HT-29 (cell line): Measurements from ENCODE around the gene ARHGDIA. TPM values are rescaled to one million over a fixed set of nuclear protein-coding genes. Genes with fewer than 3 reads are reported as not detected.
"Not testable (repeated sequence)": the region's sequence is repeated elsewhere in the genome, so short reads cannot be mapped to it uniquely, and the experiment has no call there.

ENCODE experiments used
- DNase-seq: peaks from one replicate; pipeline ENCODE4 v3.0.0-alpha.2; 2015; ENCODE audit warnings: low spot score
- total RNA-seq: library from RNA; depleted of rRNA; stranded (reverse); fragments of >200 nt; shearing (Covaris generic); gene quantifications from 2 replicates; pipeline ENCODE4 v1.2.3, GENCODE V29; 2014; rRNA removed

The ARHGDIA gene
- total RNA-seq: 312 and 331 TPM in 2 replicates

DNA sequence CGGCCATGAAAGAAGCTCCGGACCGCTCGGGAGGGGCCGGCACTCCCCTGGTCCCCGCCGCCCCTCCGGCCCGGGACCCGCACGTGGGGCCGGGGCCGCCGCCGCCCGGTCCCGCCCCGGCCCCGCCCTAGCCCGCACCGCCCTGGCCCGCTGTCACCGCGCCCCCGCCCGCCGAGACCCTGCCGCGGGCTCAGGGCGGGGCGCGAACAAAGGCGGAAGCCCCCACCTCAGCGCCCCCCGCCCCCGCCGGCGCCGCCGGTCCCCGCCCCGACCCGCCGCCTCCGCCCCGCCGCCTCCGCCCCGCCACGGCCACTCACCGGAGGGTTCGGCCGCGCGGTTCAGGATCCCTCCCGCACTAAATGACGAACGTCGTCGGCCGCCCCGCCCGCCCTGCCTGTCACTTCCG is at the start of gene ARHGDIA:
Gene ARHGDIA, minus strand, starts transcription at position 357 of the 406 bp plus-strand sequence. CDS start 1,407 bp downstream, outside the sequence.
- DNase-seq: no peak

DNA sequence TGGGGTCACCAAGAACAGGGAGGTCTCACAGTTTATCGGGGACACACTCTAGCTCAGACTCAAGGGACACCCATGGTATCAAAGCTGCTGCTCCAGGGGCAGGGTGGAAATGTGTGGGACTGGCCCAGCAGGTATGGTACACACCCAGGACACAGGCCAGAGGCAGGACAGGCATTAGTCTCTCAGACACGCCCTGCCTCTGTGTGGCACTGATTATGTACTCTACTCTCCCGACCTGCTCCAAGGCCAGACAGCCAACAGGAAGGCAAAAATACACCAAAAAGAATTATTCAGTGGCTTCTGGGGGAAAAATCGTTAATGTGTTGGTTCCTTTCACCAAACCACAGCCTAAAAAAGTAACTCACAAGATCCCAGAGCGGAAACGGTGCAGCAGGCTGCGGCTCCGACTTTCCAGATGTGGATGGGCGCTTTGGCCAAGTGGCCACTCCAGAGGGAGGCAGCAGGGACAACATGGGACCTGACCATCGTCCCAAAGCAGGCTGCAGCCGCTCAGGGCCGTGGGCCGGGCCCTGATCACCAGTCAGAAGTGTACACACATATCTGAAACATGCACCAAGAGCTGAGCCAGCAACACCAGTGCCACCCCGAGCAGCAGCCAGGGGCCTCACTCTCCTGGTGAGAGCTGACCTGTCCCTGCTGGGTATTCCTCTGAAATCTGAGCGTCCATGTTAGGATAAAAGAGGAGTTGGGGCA is 47.9 kb upstream of the ARHGDIA start:
- DNase-seq: peak; percentile 54

DNA sequence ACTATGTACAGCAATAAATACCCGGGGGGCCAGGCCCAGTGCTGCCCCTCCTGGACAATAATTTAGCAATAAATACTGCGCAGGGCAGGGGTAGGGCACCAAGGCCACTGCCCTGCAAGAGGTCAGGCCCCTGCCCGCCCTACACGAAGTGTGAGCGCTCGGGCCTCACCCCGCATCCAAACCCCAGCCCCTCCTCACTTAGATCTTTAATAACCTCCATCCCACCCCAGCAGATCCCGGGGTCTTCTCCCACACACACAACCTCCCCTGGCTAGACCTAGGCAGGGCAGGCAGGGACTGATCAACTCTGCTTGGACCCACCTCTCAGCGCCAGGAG is 47.2 kb upstream of the ARHGDIA start:
- not testable (repeated sequence) for DNase-seq

DNA sequence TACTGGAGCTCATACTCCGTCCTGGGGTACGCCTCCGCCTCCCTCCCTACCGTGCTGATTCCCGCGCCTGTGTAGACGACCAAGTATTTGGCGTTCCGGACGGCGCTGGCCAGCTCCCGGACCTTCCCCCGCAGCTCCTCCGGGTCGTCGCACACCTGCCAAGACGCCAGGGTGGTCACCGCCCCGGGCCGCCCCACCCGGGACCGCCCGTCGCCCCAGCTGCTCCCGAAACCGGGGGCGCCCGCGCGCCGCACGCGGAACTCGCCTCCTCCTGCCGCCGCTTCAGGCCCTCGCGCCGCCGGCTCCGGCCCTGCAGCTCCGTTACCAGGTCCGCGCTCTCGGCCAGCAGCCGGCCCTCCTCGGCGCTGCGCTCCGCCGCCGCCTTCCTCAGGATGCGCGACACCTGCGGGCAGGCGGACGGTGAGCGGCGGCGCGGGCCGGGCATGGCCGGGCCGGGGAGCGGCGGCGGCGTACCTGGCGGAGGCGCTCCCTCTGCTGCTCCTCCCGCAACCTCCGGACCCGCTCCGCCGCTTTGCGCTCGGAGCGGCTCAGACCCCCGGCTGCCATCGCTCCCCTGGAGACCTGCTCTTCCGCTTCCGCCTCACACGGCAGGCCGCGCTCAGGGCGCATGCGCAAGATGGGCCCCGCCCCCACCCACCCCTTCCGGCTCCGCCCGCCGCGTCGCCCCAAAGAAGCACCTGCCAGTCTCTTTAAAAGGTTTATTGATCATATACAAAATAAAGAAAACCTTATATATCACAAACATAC is 46.6 kb upstream of the ARHGDIA start, which contains the start of gene SIRT7:
Gene SIRT7, minus strand, starts transcription at position 612 of the 768 bp plus-strand sequence. Its CDS starts 45 bp downstream, at position 567.
- DNase-seq: peak; percentile 91

DNA sequence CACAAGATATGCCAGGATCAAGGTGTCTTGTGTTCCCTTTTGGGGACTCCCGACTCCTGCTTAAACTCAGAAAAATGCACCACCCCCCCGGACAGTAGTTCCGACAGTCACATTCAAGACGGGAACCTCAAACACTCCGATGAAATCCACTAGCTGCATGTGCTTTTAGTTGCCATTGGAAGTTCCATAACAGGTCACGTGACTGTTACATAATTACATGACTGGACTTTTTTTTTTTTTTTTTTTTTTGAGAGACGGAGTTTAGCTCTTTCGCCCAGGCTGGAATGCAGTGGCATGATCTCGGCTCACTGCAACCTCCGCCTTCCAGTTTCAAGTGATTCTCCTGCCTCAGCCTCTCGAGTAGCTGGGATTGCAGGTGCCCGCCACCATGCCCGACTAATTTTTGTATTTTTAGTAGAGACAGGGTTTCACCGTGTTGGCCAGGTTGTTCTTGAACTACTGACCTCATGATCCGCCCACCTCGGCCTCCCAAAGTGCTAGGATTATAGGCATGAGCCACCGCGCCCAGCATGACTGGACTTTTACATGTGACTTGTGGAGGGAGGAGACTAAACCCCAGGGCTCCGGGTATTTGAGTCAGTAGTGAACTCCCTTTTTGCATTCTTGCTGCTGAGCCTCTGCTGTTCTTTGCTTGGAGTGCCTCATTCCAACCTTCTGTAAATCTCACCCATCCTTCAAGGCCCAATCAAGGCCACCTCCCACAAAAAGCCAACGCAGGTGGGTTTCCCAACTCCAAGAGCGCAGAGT is 45.3 kb upstream of the ARHGDIA start:
- DNase-seq: peak; percentile 61

DNA sequence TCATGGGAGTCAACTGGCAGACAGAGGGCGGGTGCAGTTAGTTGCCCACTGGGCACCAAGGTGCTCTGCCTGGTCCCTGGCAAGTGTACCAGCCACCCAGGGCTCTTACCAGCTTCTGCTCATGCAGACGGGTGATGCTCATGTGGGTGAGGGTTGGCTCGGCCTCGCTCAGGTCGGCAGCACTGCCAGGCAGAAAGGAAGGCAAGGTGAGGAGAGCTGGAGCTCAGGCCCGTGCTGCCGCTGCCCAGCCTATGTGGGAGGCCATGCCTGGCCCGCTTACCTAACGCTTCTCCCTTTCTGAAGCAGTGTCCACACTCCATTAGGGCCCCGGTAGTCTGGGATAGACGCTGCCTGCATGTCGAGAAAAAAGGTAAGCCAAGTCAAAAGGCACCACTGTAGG is 44.2 kb upstream of the ARHGDIA start:
- no peak for DNase-seq

DNA sequence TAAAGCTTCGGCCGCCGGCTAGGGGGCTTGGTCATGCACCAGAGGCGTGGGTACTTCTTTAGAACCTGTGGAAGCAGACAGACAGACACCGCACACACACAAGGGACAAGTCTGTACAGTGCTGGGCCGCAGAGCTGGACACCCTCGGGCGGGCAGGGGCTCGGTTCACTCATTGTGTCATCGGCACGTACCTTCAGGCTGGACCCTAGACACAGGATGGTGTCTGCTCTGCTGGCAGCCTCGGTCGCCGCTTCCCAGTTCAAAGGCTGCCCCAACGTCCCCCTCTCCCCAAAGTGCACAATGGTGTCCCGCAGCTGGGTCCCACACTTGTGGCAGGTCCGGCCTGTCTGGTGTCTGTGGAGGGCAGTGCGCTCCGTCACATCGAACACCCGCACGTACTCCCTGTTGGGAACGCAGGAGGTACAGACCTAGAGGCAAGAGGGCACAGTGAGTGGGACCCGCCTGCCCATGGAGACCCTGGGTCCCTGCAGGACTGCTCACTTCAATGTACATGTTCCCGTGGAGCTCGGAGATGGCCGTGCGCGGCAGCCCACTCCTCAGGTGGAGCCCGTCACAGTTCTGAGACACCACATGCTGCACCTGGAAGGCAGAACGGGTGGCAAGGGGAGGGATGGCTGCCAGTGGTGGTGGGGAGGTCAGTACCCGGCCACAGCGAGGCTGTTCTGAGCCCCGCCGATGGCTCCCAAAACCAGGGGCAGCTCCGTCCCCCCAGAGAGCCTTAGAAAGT is 43.1 kb upstream of the ARHGDIA start:
- DNase-seq: no peak

DNA sequence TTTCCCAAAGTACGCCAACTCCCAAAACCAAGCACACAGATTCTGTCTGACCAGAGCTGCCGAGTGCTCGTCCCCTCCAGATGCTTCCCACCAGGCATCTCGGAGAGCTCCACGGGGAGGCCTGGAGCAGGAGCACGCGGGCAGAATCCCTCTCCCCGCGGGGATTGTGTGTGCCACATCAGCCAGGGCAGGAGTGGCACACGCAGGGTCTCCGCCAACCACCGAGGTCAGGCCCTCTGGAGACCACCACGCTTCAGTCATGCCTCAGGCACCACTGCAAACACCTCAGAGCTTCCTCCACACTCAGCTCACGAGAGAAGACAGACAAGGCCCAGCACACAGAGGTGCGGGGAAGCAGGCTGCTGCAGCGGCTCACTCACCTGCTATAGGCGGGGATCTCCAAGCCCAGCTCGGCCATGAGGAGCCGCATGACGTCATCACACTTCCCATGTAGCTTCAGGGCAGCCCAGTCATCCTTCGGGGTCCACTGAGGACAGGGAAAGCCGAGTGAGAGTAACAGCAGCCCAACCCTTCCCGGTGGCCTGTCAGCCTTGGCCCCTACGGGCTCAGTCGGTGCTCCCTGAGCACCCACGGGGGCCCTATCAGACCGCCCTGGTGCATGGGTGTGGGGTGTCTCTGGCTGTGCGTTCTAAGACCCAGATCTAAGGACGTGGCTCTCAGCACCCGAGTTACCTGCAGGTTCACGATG is 42.4 kb upstream of the ARHGDIA start:
- no peak for DNase-seq

DNA sequence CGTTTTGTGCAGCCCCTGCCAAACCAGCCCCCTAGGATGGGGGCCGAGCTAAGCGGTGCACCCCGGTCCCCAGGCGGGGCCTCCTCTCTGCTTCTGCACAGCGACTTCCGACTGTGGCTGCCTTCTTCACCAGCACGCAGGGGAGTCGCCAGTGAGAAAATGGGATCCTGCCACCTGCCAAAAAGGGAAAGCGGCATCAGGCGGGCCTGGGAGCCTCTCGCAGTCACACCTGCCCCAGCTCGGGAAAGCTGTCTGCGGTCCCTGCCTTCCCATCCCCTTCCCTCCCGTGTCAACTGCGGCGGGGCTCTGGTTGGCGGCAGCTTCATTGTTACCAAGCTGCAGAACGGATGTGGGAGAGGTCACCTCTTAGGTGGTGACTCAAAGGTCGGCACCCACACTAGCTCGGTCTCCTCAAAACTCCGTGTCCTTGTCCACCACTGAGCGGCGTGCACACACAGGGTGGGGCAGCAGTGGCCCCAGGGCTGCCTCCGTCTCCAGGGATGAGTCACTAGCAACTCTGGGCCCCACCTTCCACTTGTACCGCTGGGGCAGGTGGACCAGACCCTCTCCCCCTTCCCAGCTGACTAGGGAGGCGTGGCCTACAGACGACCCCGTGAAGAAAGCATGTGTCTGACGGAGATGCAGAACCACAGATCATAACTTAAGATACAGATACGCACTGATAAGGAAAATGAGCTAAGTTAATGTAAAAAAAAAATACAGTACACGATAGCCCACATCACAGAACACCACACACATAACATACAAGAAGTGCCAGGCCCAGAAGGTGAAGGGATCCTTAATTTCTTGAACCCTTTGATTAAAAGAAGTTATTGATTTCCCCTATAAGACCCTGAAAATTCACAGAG is 41.5 kb upstream of the ARHGDIA start:
- peak; percentile 88 for DNase-seq

DNA sequence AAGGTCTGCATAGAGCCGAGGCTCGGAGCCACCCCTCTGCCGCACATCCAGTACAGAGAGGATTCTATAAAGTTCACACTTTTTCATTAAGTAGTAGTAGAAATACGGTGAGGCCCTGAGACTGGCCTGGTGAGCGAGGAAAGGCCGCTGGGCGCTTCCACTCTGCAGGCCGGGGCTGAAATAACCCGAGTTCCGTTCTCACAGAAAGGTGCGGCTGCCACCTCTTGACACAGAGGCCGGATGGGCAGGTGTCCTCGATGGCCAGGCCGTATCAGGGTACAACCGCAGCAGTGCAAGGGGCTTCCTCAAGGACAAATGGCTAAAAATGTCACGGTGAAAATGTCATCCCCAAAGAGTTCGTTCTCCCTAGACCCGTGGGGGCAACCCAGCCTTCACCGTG is 40.8 kb upstream of the ARHGDIA start:
- no peak for DNase-seq

DNA sequence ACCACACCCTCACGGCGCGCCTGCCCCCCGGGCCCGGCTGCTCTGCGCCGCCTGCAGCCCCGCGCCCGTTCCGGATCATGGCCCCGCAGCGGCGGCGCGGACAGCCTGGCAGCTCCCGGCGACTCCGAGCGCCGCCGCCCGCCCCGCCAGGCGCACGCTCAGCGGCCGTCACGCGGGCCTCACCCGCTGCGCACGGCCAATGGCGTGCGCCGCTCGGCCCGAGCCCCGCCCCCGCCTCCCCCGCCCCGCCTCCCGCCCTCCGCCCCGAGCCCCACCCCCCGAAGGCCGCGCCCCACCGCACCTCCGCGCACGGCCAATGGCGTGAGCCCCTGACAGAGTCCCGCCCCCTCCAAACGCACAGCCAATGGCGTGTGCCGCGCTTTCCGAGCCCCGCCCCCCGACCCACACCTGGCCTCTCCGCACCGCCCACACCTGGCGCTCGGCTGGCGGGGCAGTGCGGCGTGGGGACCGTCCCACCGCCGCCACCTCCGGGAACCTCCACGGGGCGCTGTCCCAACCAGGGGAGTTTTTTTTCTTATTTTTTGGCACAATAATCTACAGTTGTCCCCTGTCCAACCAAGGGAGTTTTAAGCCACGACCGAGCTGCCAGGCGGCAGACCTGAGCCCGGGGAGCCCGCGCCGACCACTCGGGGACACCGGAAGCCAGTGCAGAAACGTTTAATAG is 40.3 kb upstream of the ARHGDIA start, which contains the start of gene PCYT2:
Gene PCYT2, minus strand, starts transcription at position 123 of the 685 bp plus-strand sequence. Its CDS starts 44 bp downstream, at position 79.
- peak; percentile 92 for DNase-seq

DNA sequence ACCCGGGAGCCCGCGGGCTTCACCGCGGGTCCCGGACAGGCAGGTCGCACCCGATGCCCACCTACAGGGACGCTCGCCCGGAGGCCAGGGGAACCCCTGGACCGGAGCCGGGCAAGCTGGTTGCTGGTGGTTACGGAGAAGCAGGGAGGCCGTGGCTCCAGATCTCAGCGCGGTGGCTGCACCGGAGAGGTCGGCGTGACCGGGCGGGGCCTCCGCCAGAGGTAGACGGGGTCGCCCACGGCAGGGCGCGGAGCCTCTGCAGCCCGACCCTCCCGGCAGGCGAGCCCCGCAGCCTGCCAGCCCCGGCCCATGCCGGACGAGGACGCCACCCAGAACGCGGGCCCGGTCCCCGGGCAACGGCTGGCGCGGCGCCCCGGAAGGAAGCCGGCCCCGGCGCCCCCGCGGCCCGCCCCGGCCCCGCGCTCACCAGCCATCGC is 39.7 kb upstream of the ARHGDIA start:
- no peak for DNase-seq

DNA sequence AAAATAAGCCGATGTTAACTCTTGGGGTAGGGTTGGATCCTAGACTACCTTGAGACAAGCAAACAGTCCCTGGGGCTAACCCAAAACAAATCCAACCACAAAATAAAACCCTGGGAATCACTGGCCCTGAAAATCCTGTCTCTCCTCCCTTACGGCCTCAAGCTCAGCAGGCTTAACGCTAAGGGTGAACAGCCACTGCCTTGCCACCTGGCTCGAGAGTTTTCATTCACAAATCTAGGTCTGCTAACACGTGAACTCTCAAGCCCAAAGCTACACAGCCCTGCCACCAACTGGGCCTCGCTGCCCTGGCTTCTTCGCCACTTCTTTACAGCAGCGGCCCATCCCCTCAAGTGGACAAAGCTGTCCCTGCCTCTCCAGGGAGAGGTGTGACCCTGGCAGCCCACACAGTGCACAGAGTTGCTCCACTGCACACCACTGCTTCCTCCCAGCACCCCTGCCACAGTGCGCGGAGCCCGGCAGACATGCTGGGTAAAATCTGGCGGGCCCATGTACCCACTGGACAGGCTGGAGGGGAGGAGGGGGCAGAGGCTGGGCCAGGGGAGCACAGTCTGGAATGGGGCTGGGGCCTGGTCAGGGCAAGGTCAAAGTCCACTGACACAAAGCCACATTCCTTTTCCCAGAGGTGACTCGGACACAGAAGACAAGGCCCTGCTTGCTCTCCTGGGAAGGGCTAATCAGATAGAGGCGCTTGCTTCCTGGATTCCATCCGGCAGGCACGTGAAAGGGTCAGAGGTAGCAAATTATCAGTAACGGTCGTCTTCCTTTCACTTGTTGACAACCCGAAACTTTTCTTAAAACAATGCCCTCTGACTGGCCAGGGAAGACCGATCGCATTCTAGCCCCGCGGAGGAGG is 39.1 kb upstream of the ARHGDIA start:
- peak; percentile 40 for DNase-seq

DNA sequence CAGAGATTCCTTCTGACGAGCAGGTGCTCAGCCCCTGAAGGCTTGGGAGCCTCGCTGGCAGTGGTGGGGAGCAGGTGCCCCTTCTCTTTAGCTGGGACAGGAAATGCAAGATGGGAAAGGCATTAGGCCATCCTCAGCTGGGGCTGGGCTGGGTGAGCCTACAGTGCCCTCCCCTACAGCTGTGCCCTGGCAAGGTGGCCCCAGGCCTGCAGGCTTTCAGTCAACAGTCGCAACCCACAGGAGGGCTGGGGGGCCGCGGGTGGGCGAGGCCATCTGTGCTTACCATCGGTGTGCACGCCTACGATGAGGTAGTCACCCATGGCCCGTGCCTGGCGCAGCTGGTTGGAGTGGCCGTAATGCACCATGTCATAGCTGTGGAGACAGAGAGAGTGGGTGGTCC is 38.1 kb upstream of the ARHGDIA start:
- DNase-seq: no peak

DNA sequence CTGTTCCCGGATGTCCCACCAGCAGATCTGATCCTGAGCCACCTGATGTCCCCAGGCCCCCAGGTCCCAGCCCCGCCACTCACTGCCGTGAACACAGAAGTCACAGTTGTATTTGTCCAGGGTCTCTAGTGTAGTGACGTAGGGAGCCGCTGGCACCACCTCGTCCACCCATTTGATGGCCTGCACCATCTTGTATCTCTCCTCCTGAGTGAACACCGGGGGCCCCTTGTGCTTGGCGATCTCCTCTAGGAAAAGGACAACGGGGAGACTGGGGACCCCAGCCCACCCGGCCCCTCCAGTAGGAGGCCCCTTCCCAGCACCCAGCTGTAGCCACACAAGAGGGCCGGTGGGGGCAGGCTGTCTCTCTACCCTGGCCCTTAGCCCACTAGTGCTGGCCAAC is 37.7 kb upstream of the ARHGDIA start:
- DNase-seq: no peak

DNA sequence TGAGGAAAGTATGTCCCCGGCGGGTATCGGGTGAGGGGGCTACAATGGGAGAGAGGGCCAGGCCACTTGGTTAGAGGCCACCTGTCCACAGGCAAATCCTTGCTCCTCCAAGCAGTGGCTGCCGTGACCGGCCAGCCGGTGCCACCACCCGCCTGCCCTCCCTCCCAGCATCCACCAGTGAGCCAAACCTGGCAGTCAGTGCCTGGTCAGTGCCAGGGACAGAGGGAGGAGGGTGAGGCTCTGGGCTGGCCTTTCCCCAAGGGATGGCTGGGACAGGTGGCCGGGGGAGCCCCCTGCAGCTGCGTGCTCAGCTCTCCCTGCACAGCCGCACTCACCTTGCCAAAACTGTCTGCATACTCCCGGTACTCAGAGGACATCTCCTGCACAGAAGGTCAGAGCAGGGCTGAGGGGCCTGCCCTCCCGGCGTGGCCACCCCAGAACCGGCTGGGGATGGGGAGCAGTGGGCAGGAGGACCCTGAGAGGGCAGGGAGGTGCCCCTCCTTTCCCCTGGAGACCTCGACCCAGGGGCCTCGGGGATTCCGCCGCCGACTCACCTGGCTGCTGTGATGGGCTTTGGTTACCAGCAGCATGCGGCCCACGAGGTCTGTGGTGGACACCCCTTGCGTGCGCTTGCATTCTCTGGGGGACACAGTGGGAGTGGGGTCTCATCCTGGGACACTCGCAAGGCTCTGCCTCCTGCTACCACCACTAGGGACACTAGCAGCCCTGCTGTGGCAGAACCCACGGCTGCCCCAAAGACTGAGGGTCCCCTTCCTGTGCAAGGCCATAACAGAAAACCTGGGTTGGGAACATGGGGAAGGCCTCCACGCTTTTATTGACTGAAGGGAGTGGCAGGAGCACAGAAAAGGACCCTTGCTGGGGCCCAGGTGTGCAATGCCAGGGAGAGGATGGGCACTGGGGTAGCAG is 36.3 kb upstream of the ARHGDIA start:
- DNase-seq: no peak
